Right renal pelvis (tissue), 4 donors: Measurements from ENCODE around the gene F11. TPM values are rescaled to one million over a fixed set of nuclear protein-coding genes. Genes with fewer than 3 reads are reported as not detected.
"Not testable (repeated sequence)": the region's sequence is repeated elsewhere in the genome, so short reads cannot be mapped to it uniquely, and the experiment has no call there.

Experiments
- DNase-seq, 4 donors: peaks; one replicate each; pipeline ENCODE4 v3.0.0-alpha.2; 2013; ENCODE audit warnings: low read depth in 4 of 4, low spot score in 3 of 4, missing footprints in 1 of 4
- polyA plus RNA-seq, 4 donors: library from polyadenylated mRNA; unstranded; fragments of 120-200 nt; gene quantifications; one replicate each; pipeline ENCODE4 v1.2.1, GENCODE V29; 2013; ENCODE audit not compliant: insufficient read length in 4 of 4

Gene F11
- polyA plus RNA-seq, 4 donors = 2.0 to 2.9 (median 2.8) TPM

DNA sequence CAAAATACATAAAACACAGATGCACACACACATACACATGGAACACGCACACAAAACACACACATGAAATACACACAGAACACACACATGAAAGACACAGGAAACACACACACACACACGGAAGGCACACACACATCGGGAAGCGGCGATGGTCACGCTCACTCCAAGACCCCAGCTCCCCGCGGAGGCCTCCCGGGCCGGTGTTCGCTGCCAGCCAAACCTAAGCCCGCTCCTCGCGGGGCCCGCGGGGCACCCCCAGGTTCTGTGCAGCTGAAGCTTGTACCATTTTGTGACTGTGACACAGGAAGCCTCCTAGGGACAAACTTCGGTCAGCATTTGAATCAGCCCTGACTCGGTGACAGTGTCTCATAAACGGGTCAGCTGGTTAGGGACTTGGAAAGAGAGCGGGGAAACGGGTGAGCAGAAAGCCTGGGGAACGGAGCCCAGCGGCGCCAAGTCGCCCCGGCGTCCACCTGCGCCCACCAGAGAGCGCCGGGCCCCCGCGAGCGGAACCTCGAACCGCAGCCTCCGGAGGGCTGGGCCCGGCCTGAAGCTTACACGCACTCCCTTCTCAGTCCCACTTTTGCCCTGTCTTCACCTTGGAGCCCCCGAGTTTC lies 32.1 kb downstream of the F11 start:
- DNase-seq = no peak

DNA sequence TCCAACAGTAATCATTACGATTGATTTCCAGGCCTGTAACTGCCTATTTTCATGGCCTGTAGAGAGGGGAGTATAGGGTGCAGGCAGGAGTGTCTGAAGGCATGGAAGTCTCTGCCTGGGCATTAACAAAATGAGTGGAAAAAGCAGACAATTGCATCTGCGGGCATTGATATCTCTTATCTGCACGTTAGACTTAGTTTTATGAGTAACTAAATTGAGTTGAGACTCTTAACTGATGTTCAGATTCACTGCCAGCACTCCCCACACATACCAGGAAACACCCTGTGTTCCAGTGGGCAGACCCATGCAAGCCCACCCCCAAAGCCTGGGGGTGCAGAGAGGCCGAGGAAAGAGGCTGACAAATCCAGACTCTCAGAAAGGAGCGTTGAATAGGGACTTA lies 33.3 kb downstream of the F11 start:
- no peak for DNase-seq

DNA sequence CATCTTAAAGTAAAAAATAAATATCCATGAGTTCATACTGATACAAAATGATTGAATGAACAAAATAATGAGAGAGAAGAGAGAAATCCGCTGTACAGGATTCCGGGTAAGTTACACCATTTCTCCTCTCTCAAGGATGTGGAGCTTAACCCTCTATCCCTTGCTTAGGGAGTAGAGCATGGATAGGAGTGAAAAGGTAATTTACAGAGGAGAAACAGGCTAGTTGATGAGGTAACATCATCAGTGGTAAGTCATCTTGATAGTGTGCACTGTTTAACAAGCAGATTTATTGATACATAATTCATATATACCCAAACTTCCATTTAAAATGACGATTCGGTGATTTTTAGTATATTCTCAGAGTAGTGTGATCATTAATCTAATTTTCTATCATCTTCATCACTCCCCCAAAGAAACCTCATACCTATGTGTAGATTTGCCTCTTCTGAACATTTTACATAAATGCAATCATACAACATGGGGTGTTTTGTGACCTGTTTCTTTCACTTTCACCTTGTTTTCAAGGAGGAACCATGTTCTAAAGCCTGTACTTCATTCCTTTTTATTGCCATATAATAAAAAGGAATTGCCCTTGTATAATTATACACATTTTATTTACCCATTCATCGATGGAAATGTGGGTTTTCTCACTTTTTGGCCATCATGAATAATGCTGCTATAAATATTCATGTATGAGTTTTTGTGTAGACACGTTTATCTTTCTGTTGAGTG lies 34.8 kb downstream of the F11 start:
- no peak for DNase-seq

DNA sequence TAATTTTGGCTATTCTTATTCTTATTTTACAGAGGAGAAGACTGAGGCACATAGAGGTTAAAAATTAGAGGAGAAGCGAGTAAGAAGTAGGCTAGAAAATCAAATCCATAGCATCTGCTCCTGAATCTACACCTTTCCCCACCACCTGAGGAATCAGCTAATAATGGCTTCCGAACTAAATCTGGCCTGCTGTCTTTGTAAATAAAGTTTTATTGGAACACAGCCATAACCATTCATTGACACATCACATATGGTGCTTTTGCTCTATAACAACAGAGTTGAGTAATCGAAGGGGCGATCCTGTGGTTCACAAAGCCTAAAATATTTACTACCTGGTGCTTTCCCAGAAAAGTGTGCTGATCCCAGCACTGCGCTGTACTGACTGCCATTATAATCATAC lies 38.2 kb downstream of the F11 start:
- DNase-seq = no peak

DNA sequence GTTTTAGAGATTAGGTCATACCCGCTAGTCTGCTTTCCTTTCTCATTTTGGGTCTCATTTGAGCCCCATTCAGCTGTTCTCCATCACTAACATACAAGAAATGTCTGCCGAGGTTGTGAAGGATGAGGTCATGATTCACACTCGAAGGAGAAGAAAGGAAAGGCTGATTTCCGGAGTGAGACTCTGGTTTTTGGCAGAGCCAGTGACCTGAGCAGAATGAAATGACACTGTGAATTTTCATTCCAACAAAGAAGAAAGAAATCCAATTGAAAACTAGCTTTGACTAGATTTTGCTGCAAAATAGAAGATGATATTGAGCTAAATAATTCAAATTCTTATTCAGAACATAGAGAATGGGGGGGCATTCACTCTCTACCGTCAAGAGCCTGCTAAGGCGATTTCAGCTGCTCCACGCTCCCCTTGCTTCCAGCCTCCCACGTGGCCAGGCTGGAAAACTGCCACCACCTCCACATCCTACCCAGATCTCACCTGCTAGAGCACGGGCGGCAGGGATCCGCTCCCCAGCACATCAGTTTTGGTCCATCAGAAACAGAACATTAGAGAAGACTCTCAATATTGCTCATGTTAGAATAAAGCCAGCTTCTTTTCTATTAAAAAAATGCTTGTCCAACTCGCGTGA lies 39.0 kb downstream of the F11 start:
- DNase-seq = no peak

DNA sequence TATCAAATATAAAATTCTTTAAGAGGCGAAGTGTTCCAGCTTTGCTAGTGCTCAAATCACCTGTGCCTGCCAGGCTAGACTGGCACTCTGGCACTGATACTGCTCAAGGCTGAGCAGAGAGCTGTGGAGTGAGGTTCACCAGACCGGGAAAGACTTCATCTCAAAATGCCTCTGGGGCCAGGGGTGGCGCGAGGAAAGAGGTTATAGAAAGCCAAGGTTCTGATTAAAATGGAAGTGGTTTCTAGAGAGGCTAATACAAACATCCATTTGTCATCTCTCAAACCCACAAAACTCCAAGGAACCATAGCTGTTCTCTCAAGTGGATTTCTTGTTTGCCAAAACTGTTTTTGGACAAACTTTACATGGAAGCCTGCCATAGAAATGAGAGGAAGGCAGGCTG lies 41.5 kb downstream of the F11 start:
- no peak for DNase-seq

DNA sequence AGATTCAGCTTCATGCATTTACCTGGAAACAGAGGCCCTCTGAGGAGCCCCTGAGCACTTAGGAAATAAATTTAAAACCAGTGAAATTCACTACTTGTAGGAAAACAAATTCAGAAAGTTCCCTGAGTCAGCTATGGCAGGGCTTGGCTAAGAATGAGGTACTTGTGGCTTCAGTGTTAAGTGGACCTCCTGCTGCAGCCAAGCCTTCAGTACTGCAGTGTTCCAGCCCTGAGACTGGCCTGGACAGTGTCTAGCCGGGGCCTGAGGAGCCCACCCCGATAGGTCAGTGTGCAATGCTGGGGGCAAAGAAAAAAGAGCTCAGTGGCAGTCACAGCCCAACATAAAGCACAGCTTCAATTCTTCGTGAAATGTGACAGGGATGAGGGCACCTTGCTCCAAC lies 41.9 kb downstream of the F11 start:
- no peak for DNase-seq

DNA sequence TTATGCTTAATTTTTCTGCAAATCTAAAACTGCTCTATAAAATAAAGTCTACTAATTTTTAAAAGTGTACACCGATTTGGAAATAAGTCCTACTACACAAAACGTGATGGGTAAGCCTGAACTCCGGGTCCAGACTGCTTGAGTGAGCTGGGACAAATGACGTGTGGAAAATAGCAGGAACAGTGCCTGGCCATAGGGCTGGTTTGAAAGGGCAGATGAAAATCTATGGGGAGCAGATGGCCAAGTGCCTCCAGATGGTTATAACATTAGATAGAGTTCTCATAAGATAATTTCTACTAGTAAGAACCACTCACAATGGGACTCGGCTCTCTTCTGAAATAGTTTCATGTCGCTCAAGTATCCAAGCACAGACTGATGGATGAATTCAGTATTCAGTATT lies 52.5 kb downstream of the F11 start:
- no peak for DNase-seq

DNA sequence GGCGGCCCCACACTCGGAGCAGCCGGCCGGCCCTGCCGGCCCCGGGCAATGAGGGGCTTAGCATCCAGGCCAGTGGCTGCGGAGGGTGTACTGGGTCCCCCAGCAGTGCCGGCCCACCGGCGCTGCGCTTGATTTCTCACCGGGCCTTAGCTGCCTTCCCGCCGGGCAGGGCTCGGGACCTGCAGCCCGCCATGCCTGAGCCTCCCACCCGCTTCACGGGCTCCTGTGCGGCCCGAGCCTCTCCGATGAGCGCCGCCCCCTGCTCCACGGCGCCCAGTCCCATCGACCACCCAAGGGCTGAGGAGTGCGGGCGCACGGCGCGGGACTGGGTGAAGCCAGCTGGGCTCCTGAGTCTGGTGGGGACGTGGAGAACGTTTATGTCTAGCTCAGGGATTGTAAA lies 58.7 kb downstream of the F11 start:
- not testable (repeated sequence) for DNase-seq

DNA sequence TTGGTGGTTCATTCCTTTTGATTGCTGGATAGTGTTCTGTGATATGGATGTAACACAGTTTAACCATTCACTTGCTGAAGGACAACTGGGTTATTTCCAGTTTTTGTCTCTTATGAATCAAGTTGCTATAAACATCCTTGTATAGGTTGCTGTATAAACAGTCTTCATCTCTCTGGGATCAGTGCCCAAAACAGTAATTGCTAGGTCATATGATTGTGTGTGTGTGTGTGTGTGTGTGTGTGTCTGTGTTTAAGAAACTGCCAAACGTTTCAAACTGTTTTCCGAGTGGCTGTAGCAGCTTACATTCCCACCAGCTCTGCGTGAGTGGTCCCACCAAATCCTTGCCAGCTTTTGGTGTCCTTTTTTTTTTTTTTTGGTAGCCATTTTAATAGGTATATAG lies 60.4 kb downstream of the F11 start:
- DNase-seq = no peak

DNA sequence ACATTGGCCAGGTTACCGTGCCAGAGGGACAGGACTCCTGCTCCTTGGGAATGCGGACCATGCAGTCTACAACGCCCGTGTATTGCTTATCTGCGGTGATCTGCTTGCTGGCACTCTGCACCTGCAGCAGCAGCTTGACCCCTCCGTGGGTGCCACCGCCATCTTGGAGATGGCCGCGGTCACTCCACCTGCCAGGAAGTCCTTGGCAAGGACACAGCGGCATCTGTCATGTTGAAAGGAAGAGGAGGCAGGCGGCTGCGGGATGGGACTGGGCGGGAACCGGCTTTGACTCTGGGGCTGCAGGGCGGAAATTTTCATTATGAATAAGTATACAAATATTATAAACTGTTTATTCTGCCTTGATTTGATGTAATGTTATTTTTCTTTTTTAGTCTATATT lies 63.4 kb downstream of the F11 start:
- DNase-seq = no peak

DNA sequence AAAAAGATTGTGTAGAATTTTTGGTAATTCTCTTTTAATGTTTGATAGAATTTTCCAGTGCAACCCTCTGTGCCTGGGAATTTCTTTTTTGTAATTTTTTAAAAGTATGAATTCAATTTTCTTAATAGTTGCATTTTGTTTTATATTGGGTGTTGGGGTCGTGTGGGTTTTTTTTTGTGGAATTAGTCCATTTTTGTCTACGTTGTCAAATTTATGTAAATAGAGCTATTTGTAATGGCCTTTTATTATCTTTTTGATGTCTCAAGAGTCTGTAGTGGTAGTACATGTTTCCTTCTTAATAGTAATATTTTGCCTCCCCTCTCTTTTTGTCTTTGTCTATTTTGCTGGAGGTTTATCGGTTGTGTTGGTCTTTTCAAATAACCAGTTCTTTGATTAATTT lies 64.4 kb downstream of the F11 start:
- DNase-seq = no peak

DNA sequence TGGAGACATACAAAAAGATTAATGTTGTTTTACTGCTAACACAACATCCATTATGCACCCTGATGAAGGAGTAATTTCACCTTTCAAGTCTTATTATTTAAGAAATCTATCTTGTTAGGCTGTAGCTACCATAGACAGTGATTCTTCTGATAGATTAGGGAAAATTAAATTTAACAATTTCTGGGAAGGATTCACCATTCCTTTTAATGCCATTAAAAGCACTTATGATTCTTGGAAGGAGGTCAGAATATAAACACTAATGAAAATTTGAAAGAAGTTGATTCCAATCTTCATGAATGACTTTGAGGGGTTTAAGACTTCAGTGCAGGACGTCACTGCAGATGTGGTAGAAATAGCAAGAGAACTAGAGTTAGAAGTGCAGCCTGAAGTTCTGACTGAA lies 69.8 kb downstream of the F11 start:
- DNase-seq = no peak

Other genes starting within 250 kb of the F11 start
- 10 to 100 TPM; 11.2 to 17.3 (median 16.7) TPM for gene TLR3, start 197.0 kb upstream of the F11 start, polyA plus RNA-seq
- gene FAM149A, start 161.5 kb upstream of the F11 start, polyA plus RNA-seq = 10 to 100 TPM; 51.5 to 63.5 (median 53.9) TPM
- 10 to 100 TPM; 11.9 to 33.5 (median 23.8) TPM for gene CYP4V2, start 74.6 kb upstream of the F11 start, polyA plus RNA-seq
- gene KLKB1, start 38.7 kb upstream of the F11 start, polyA plus RNA-seq = 1 to 10 TPM; 1.1 to 2.3 (median 1.7) TPM